Activated CD4-positive, alpha-beta T cell treated with anti-CD3 and anti-CD28 coated beads for 24 hours (primary cell): ENCODE results near the gene EIF1AD.
"Not testable (repeated sequence)": the region's sequence is repeated elsewhere in the genome, so short reads cannot be mapped to it uniquely, and the experiment has no call there.

Experiments used
- DNase-seq, 2 donors: peaks; one replicate each; pipeline ENCODE4 v3.0.0-alpha.2; 2020; ENCODE audit warnings: low read depth in 2 of 2

Gene EIF1AD, protein sequence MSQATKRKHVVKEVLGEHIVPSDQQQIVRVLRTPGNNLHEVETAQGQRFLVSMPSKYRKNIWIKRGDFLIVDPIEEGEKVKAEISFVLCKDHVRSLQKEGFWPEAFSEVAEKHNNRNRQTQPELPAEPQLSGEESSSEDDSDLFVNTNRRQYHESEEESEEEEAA

GRCh38 chr11:66001942-66002647 is at the start of gene EIF1AD, which contains the start of gene BANF1:
Gene EIF1AD, minus strand, starts transcription at chr11:66002157. Its CDS starts 1,768 bp downstream, at chr11:66000389.
Gene BANF1, plus strand, starts transcription at chr11:66002503. Its CDS starts 748 bp downstream, at chr11:66003251.
- DNase-seq, result peak; percentile 86 to 87

DNA sequence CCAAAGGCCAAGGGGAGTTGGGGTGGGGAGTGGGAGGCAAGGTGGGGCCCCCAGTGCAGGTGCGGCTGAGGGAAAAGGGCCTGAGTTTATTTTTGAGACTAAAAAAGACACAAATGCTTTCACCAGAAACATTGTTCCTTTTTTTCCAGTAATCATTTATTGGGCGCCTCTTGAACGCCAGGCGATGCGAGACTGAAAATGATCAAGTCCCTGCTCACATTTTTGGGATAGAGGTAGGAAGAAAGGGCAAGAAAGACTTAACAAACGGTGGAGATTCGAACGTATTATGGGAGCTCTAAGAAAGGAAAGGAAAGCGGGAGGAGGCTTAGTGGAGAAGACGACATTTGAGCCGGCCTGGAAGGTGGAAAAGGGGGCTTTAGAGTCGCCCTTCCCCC is 49.4 kb upstream of the EIF1AD start:
- no peak for DNase-seq

- no peak for DNase-seq
Observed at GRCh38 chr11:66050581-66051231, 48.7 kb upstream of the EIF1AD start.

GRCh38 chr11:66048547-66049323 is 46.8 kb upstream of the EIF1AD start, which contains the start of gene GAL3ST3:
Gene GAL3ST3, minus strand, starts transcription at chr11:66049161. Its CDS starts 3,746 bp downstream, at chr11:66045415.
- DNase-seq, result no peak

GRCh38 chr11:66047541-66048365 is 45.8 kb upstream of the EIF1AD start:
- DNase-seq, result no peak

GRCh38 chr11:66046901-66047300 is 44.9 kb upstream of the EIF1AD start:
- no peak for DNase-seq

DNA sequence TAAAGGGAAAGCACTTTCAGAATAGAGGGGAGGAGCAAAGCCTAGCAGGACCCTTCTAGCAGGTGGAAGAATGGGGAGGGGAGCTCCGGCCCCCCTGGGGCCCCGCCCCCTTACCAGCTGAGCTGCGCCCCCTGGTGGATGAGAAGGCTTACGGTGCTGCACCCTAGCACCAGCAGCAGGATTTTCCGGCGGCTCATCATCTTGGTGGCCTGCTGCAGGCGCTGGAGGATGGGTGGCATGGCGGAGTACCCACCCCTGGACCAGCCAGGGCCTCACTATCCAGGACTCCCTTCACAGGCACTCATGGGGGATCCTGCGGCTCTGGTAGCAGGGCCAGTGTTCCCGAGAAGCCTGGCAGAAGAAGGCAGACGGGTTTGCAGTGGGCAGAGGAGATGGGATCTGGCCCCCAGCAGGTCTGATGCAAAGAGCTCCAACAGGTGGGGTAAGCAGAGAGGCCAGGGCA is 43.3 kb upstream of the EIF1AD start:
- DNase-seq, result peak; percentile 79 to 82

GRCh38 chr11:66044757-66045156 is 42.8 kb upstream of the EIF1AD start:
- DNase-seq, result no peak

DNA sequence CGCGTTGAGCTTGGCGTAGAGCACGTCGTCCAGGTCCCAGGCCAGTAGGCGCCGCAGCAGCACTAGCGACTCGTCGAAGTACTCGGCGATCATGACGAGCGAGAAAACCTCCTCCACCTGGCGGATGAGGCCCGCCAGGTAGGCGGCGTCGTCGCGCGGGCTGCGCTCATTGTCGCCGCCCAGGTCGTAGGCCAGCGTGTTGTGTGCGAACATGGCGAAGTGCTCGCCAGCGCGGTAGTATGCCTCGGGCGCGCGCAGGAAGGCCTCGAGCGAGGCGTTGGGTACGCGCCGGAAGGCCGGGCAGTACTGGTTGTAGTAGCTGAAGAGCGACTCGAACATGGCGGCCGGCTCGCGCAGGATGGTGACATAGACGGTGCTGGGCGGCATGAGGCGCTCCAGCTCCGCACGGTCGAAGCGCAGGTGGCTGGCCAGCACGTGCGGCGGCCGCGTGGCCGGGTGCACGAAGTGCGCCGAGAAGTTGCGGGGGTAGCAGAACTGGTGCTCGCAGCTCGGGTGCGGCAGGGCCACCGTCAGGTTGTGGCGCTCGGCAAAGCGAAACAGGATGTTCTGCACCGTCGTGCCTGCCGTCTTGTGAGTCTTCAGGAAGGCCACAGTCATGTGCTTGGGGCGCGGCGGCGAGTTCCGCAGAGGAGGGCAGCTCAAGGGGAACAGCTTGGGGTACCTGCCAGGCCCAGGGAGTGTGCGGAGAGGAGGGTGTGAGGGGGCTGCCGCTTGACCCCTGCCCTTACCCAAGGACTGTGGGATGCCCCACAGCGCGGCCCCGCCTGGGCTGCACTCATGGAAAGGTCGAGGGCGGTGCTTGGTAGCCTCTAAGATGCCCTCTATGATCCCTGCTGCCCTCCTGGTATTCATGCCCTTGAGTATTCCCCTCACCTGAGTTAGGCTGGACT is 41.3 kb upstream of the EIF1AD start:
- no peak for DNase-seq

- no peak for DNase-seq
Observed at GRCh38 chr11:66042227-66042995, 40.5 kb upstream of the EIF1AD start.

DNA sequence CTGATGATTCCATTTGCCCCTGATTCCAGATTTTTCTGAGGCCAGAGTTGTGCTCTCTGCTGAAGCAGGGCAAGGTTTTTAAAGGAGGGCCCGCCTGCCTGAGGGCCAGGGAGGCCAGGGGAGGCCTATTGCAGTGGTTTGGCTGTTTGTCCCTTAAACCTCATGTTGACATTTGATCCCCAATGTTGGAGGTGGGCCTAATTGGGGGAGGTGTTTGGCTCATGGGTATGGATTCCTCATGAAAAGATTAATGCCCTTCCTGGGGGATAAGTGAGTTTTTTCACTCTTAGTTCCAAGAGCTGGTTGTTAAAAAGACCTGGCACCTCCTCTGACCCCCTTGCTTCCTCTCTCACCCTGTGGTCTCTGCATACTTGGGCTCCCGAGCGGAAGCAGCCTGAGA is 37.8 kb upstream of the EIF1AD start:
- no peak for DNase-seq

GRCh38 chr11:66037327-66037726 is 35.4 kb upstream of the EIF1AD start:
- DNase-seq, result no peak

DNA sequence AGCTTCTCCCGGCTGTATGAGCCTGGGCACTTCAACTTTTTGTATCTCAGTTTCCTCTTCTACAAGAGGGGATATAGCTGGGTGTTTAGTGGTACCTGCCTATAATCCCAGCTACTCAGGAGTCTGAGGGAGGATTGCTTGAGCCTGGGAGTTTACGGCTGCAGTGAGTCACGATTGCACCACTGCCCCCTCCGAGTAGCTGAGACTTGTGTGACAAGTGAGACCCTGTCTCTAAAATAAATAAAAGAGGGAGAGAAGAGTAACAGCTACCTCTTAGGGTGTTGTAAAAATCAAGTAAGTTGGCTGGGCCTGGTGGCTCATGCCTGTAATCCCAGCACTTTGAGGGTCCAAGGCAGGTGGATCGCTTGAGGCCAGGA is 34.4 kb upstream of the EIF1AD start:
- DNase-seq, result no peak

- no peak for DNase-seq
Observed at GRCh38 chr11:66035653-66036333, 33.8 kb upstream of the EIF1AD start.

DNA sequence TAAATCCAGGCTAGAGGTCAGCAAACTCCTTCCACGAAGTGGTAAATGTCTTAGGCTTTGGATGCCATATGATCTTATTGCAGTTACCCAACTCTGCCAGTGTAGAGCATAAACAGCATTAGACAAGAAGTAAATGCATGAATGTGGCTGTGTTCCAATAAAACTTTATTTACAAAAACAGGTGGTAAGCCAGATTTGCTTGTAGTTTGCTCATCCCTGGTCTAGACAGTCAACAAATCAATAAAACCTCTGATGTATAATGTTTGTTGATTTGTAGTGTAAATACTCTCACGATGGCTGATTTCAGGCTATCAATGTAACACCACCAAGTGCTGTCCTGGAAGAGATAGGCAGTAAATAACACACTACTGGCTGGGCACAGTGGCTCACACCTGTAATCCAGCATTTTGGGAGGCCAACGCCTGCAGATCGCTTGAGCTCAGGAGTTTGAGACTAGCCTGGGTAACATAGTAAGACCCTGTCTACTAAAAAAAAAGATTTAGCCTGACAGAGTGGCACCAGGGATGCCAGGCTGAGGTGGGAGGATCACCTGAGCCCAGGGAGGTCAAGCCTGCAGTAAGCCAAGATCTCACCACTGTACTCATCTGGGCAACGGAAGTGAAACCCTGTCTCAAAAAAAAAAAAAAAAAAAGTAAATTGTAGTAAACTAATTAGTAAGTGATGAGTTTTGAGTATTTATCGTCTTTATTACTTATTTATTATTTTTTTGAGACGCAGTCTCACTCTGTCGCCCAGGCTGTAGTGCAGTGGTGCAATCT is 31.2 kb upstream of the EIF1AD start:
- DNase-seq, result no peak

- no peak for DNase-seq
Observed at GRCh38 chr11:66026017-66026529, 24.1 kb upstream of the EIF1AD start, which contains the start of gene CATSPER1. Gene CATSPER1, minus strand, starts transcription at chr11:66026479. Its CDS starts 100 bp downstream, at chr11:66026379.

DNA sequence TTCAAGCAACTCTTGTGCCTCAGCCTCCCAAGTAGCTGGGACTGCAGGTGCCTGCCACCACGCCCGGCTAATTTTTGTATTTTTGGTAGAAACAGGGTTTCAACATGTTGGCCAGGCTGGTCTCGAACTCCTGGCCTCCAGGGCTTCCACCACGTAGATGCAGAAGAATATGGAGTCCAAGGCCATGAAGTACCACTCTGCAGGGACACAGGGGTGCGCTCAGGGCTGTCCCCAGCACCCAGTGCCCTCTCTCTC is 21.2 kb upstream of the EIF1AD start:
- DNase-seq, result not testable (repeated sequence)
